ENCODE results near the gene TBCCD1.

TBCCD1 gene, protein sequence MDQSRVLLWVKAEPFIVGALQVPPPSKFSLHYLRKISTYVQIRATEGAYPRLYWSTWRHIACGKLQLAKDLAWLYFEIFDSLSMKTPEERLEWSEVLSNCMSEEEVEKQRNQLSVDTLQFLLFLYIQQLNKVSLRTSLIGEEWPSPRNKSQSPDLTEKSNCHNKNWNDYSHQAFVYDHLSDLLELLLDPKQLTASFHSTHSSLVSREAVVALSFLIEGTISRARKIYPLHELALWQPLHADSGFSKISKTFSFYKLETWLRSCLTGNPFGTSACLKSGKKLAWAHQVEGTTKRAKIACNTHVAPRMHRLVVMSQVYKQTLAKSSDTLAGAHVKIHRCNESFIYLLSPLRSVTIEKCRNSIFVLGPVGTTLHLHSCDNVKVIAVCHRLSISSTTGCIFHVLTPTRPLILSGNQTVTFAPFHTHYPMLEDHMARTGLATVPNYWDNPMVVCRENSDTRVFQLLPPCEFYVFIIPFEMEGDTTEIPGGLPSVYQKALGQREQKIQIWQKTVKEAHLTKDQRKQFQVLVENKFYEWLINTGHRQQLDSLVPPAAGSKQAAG

DNA sequence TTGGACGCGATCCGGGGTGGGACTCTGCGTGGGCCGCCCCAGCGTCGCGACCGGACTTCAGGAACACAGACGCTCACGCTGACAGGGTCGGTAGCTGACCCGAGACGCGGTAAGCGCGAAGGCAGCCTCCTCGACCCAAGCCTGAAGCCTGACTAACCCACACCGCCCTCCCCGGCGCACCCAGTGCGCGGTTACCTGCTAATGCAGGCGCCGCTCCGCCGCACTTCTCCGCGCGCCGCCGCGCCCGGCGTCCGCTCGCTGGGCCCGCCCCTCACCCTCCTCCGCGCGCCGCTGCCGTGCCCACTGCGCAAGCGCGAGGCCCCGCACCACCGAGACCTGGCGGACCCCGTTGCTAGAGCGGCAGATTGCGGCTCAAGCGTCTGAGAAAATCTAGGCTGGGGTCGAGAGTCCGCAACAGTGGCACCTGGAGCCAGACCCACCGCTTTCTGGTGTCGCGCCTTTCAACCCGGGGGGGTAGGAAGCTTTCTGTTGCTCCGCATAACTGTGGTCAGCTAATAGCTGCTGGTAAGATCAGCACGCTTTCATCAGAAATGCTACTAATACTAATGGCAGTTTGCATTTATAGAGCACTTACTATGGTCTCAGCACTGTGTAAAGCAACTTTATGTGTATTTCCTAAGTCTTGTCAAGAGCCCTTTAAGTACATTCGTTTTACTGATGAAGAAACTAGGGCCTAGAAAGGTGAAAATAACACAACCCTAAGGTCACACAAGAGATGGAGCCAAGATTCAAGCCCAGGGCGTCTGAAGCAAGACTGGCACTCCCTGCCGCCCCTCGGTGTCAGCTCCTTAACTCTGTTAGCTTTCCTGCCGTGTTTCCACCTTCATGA lies at the start of gene TBCCD1:
TBCCD1 (minus strand) TSS at position 268 of the 850 bp plus-strand sequence. CDS start 3,010 bp downstream, outside the sequence.
- peak; percentile 98 for DNase-seq

DNA sequence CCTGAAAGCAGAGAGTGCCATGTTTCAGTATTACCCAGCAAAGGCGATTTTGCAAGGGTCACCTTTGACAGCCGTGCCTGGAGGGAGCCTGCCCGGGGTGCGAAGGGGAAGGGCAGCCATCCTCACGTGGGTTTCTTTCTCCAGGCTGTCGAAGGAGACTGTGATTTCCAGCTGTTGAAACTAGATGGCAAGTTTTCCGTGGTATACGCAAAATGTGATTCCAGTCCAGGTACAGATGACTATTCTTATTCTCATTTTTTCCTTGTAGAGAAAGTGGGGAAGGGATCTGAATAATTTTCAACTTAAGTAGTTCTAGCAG lies 49.1 kb upstream of the TBCCD1 start:
- DNase-seq = no peak

DNA sequence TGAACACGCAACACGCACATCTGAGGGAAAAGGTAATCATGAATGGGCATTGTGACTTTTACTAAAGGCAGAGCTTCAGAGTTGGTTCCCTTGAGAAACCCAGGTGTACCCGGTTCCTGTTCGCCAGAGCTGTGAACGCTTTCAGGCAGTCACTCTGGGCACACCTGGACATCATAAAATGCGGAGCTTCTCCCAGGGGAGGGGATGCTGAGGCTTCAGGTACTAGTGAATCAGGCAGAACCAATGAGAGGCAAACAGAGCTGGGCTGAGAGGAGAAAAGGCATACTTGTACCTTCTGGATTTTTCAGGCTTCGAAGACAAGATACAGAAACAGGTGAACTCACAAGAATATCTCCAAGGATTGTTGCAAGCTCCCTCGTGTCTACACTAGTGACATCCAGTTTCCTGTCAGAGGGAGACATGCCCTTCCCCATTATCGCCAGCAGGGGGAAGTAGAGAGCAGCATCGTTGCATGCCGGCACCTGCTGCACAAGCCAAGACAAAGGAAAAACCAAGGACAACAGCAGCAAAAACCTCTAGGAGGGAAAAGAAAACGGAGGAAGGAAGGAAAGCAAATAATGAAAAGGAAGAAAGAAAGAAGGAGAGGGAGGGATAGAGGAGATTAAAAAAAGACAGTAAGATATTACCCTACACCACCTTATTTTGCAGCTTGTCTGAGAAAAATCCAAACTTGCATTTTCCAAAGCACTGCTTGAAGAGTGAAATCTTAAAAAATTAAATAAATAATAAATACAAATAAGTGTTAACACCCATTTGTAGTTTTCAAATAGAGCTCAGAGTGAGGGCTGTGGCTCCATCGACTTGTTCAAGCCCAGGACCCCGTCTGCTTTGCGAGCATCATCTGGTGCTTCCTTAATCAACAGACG lies 47.7 kb upstream of the TBCCD1 start:
- DNase-seq = peak; percentile 90

DNA sequence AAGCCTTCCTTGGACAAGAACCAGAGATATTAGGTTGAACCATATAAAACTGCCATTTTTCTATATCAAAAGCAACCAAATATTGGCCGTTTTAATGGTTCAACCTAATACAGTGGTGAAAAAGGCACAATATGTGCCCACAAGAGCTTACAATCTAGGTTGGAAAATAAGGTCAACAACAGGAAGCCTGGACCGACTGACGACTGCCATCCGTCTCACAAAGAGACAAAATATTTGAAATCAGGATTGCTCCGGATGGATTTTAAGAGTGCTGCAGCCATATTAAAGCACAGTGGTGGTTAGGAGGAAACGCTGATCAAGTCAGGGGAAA lies 47.1 kb upstream of the TBCCD1 start:
- no peak for DNase-seq

DNA sequence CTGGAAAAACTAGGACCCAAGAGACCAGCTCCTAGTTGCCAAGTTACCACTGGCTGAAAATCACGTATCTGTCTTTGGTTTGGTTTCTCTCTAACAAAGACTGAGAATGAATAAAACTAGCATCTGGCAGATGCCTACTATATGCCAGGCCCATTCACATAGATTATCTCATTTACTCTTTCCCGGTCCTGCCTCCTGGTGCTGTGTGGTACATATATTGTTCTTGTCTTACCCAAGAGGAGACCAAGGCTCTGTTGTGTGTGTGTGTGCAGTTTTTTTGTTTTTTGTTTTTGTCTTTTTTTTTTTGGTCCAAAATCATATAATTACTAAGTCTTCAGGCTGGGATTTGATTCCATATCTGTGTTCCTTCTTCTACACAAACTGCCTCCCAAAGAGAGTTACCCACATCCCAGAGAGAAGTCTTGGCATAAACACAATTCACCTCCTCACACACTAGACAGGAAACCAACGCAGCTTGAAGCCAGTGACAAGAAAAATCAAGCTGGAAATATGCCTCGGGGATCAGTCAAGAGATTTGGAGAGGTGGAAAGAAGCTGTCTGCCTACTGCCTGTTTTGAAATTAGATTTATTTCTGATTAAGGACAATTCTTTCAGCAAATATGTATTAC lies 46.6 kb upstream of the TBCCD1 start:
- DNase-seq = no peak

DNA sequence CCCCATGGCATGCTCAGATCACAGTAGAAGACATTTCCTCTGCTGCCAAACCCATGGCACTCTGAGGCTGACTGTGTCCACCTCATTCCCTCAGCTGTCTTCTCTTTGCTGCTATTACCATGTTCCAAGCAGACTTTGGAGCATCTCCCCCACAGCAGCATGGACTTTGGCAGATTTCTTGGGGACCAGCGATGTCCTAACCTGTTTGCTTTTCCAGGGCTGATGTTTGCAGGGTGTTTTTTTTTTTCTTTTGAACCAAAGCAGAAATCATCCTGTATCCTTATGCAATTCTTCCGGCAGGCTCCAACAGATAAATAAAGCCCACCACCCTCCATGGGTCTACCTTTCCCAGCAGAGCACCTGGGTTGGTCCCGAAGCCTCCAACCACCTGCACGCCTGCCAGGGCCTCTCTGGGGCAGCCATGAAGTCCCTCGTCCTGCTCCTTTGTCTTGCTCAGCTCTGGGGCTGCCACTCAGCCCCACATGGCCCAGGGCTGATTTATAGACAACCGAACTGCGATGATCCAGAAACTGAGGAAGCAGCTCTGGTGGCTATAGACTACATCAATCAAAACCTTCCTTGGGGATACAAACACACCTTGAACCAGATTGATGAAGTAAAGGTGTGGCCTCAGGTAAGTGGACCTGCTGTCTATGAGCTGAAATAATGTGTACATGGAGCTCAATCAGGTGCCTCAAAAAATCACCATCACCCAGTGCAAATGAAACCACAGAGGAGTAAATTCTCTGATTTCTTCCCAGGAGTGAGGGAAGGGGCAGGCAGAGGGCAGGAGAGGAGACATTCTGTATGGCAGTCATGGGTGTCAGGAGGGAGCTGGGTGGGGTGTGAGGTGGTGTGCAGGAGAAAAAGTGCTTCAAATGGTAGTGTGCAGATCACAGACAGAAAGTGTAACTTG lies 45.8 kb upstream of the TBCCD1 start, which contains the start of gene AHSG:
AHSG (plus strand) TSS at position 340 of the 916 bp plus-strand sequence; CDS start at position 422, 82 bp downstream.
- DNase-seq = no peak

DNA sequence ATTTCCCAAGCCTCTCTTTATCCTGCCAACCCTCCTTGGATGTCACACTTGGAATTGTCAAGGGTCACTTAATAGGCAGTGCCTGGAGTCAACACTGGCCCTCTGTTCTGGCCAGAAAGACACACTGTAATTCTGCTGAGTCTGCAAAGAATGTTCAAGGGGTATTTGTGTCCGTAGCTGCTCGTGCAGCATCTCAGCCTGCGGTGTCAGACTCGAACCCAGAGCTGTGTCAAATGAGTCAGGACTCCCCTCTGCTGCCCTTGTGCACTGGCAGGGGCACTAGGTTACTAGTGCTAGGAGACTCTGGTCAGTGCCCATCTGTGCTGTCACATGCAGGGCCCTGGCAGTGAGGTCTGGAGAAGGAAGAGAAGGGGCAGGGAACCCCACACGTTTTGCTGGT lies 44.9 kb upstream of the TBCCD1 start:
- DNase-seq = no peak

DNA sequence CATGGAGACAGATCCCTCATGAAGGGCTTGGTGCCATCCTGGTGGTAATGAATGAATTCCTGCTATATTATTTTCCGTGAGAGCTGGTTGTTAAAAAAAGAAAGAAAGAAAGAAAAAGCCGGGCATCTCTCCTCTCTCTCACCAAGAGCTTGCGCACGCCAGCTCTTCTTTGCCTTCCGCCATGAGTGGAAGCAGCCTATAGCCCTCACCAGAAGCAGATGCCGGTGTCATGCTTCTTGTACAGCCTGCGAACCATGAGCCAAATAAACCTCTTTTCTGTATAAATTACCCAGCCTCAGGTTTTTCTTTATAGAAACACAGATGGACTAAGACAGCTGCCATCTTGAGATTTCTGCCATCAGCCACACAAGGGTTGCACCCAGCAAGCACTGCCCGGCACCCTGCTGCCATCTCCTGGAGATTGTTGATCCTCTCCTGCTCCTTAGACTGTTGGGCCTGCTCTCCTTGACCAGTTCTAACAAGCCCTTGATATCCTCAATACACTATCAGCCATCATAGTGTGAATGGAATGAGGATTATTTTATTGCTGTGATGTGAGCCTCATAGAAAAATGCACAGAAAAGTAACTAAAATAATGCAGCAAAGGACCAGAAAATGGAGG lies 42.2 kb upstream of the TBCCD1 start:
- DNase-seq = no peak

DNA sequence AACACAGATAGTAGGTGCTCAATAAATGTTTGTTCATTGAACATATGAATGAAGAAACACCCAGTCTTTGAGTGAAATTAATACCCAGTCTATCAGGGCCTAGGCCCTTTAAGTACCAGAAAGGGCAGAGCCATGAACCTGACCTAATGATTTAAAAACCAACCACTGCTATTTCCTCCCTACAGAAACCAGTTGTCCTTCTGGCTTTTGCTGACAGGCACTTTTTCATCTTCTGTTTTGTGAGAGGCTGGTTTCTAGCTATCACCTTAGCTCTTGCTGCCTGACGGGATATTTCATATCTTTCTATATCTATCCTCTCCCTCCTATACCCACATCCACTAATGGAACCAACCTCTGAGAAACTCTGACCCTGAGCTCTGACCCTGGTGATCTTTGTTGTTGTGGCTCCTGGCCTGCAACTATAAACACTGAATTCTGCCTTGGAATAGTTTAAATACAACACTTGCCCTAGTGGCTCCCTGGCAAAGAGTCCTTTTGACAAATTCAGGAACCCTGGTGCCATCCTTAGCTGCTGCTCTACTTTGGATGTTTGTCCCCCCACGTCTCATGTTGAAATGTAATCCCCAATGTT lies 41.6 kb upstream of the TBCCD1 start:
- DNase-seq = no peak

DNA sequence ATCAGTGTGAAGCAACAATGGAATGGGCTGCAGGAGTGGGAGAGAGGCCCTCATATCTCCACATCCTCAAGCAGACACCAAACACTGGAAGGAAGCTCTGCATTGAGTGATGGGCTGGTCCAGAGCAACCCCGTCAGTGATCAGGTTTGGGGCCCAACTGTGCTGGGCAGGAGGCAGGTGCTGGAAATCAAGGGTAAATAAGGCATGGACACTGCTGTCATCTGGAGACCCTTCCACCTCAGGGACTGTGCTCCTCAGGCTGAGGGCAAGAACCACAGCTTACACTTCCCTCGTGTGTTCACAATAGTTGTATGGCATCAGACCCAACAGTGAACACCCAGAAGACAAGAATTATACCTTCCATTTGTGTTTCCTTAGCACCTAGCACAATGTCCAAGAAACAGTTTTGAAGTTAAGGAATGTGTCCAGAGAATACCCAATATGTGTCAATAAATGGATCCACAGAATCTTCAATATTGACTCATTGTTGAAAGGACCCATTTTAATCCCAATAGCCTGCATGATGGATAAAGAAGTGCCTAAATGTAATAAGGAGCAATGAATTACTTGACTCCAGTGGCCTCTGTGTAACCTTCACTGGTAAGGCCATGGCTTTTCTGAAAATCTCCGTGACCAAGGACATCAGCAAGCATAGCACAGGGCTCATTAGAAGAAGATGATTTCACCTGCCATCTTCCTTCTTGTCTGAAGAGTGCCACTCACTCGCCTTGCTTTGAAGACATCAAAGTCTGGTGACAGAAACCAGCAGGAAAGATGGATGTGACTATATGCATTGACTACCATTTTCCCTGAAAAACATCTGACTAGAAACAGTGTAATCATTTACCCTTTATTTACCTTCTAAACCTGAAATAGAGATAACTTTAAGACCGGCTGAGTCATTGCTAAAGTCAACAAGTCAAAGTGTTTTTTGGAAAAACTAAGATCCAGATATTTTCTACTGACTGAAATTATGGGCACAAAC lies 38.7 kb upstream of the TBCCD1 start:
- no peak for DNase-seq

DNA sequence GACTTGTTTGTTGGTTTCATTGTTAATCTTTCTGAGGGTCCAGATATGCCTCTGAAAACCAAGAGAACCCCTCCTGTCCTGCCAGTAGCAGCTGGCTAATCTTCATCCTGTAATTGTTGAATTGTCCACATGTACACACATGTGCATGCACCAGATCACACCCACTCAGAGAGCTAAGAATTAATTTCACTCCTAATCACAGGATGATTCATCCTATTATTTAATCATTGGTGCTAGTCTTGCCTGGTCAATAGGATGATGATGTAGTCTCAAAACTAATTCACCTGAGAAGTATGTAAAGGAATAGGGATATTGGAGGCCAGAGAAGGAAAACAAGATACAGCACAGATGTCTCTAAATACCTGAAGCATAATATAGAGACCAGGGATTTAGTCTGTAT lies 37.9 kb upstream of the TBCCD1 start:
- DNase-seq = no peak

DNA sequence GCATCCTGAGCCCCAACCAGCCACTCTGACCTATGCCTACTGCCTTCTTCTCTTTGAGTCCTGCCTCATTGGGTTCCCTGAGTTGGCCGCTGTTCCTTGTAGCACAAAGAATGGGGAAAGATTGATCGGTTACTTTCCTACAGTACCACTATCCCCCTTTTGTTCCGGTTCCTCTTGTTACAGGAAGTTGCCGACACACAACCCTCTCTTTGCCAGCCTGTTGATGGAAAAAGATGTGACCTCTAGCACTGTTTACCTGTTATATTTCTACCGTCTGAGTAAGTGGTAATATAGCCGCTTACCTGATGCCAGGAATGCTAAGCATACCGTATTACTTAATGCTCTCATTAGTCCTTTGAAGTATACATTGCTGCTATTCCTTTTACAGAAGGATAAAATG lies 36.0 kb upstream of the TBCCD1 start:
- DNase-seq = no peak

DNA sequence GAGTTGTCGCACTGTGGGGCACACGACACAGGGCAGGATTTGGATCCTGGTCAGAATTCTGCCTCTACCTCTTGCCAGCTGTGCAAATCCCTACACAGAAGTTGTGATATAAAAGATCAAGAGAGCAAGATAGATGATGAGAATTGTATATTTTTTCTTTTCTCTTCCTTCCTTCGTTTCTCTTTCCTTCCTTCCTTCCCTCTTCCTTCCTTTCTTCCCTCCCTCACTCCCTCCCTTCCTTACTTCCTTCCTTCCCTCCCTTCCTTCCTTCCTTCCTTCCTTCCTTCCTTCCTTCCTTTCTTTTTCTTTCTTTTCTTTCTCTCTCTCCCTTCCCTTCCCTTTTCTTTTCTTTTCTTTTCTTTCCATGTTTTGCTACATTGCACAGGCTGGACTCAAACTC lies 33.8 kb upstream of the TBCCD1 start:
- DNase-seq = no peak

DNA sequence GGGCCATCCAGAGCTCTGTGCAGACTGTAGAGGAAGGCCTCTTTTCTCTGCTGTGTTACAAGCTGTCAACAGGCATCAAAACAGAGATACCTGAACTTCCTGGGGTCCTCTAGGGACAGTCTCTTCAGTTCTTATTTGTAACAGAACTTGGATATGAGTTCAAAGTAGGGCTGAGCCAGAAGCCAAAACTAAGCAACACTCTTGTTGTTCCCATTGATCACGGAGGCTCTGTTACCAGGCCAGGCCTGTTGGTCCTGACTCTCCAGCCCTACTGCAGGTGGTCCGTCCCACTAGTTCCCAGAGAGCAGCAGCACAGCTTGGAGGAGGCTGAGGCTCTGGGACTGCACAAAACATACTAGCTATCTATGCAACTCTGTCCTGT lies 32.6 kb upstream of the TBCCD1 start:
- no peak for DNase-seq

DNA sequence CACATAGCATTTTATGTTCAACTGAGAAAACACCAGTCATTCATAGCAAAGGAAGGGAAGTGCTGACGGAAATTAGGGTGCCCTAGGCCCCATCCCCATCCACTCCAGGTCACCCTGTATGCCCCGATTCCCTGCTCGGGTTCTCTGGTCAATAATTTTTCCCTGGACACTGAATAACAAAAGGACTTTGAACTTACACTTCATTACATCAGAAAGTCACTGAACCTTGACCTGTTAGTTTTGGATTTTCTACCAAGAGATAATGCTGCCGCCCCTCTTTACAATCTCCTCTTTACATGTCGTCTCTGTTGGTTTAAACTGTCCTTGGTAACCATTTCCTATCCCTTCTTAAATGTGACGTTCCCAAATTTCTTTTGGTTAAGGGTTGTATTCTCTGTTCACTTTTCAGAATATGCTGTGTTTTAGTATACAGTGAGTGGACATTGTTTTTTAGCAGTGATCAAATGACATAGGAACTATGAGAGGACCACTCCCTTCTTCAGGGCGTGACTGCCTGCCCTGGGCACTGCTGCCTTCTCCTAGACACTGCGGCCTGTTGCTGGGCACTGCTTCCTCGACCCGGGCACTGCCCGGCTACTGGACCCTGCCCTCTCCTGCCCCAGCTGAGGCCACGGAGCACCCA lies 32.1 kb upstream of the TBCCD1 start:
- DNase-seq = no peak

DNA sequence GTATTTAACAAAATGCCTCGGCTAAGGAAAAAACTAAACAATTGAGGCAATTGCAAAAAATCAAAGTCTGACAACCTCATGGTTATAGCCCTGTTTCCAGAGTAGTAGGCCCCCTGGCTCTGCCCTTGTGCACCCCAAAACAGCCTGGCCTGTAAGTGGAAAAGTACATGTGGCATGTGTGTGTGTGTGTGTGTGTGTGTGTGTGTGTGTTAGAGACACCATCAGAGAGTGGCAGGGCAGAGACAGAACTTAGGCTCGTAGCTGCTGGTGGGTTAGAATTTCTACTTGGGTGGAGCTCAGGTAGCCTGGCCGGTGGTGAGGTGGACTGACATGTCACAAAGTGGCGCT lies 31.6 kb upstream of the TBCCD1 start:
- DNase-seq = no peak

DNA sequence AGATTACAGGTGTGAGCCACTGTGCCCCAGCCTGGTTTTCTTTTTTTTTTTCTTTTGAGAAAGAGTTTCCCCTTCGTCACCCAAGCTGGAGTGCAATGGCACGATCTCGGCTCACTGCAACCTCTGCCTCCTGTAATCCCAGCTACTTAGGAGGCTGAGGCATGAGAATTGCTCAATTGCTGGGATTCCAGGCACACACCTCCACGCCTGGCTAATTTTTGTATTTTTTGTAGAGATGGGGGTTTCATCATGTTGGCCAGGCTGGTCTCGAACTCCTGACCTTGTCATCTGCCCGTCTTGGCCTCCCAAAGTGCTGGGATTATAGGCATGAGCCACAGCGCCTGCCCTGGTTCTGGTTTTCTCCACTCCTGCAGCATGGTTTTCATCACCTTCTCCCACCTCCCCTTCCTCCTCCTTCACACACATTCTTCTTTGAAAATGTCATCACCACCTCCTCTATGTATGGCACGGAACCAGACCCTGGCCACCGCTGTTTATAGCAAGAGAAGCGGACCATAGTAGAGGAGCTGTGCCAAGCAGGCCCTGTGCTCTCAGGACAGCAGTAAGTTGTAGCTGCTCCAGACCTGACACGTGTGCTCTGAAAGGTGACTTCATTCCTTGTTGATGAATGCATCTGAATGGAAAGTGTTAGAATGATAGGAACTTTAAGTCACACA lies 31.1 kb upstream of the TBCCD1 start:
- DNase-seq = peak; percentile 81
